HepG2 (cell line): Measurements from ENCODE around the gene ZC3H8. TPM values are rescaled to one million over a fixed set of nuclear protein-coding genes. Genes with fewer than 3 reads are reported as not detected.
A peak's percentile ranks its signal among the peaks of the same experiment; 100 is the strongest.

Source experiments
- BRCA1 ChIP-seq: sonication (generic); formaldehyde crosslinking; IDR thresholded peaks from 2 replicates; pipeline ENCODE4 v1.4.0; 2020; ENCODE audit warnings: missing genetic modification reagents
- ETV6 ChIP-seq: sonication (generic); formaldehyde crosslinking; conservative IDR thresholded peaks from 2 replicates; pipeline ENCODE4 v1.4.0; 2020; ENCODE audit warnings: missing genetic modification reagents
- HBP1 ChIP-seq: IDR thresholded peaks from 2 replicates; pipeline ENCODE4 v1.6.1; 2016; ENCODE audit warnings: low read depth, control low read depth
- KDM3A ChIP-seq: IDR thresholded peaks from 2 replicates; pipeline ENCODE4 v1.6.1; 2018; ENCODE audit warnings: low read depth, missing compliant biosample characterization
- KLF6 ChIP-seq: IDR thresholded peaks from 2 replicates; pipeline ENCODE4 v1.8.0; 2016; ENCODE audit warnings: missing biosample characterization, missing genetic modification reagents
- KMT2B ChIP-seq: IDR thresholded peaks from 2 replicates; pipeline ENCODE4 v1.6.1; 2016; ENCODE audit warnings: missing genetic modification reagents, missing compliant biosample characterization
- ONECUT2 ChIP-seq: sonication (generic); formaldehyde crosslinking; IDR thresholded peaks from 2 replicates; pipeline ENCODE4 v1.4.0; 2020; ENCODE audit warnings: missing genetic modification reagents
- SMARCC2 ChIP-seq: fragments of 450-650 bp; IDR thresholded peaks from 2 replicates; pipeline ENCODE4 v1.6.1; 2017; ENCODE audit warnings: antibody characterized with exemption, mild to moderate bottlenecking
- TFDP2 ChIP-seq: sonication (generic); formaldehyde crosslinking; IDR thresholded peaks from 2 replicates; pipeline ENCODE4 v1.4.0; 2020; ENCODE audit warnings: missing genetic modification reagents
- ZNF142 ChIP-seq: sonication (generic); formaldehyde crosslinking; IDR thresholded peaks from 2 replicates; pipeline ENCODE4 v1.4.0; 2020; ENCODE audit warnings: missing genetic modification reagents
- ZNF143 ChIP-seq: sonication (generic); formaldehyde crosslinking; IDR thresholded peaks from 2 replicates; pipeline ENCODE4 v1.4.0; 2020; ENCODE audit warnings: missing genetic modification reagents
- ZNF20 ChIP-seq: sonication (generic); formaldehyde crosslinking; IDR thresholded peaks from 2 replicates; pipeline ENCODE4 v1.4.0; 2020; ENCODE audit warnings: mild to moderate bottlenecking, moderate library complexity, missing genetic modification reagents
- ZNF24 ChIP-seq: fragments of 450-650 bp; IDR thresholded peaks from 2 replicates; pipeline ENCODE4 v1.6.1; 2017; ENCODE audit warnings: antibody characterized with exemption, mild to moderate bottlenecking
- ZNF282 ChIP-seq: fragments of 450-650 bp; IDR thresholded peaks from 2 replicates; pipeline ENCODE4 v1.6.1; 2018; ENCODE audit not compliant: partially characterized antibody
- ZNF337 ChIP-seq: sonication (generic); formaldehyde crosslinking; IDR thresholded peaks from 2 replicates; pipeline ENCODE4 v1.5.1; 2020; ENCODE audit warnings: missing genetic modification reagents, low read depth, mild to moderate bottlenecking, borderline replicate concordance
- ZNF33B ChIP-seq: sonication (generic); formaldehyde crosslinking; IDR thresholded peaks from 2 replicates; pipeline ENCODE4 v1.5.1; 2020; ENCODE audit warnings: mild to moderate bottlenecking, missing genetic modification reagents
- ZNF34 ChIP-seq: sonication (generic); formaldehyde crosslinking; IDR thresholded peaks from 2 replicates; pipeline ENCODE4 v1.4.0; 2020; ENCODE audit warnings: mild to moderate bottlenecking, missing genetic modification reagents, borderline replicate concordance
- ZNF513 ChIP-seq: sonication (generic); formaldehyde crosslinking; conservative IDR thresholded peaks from 2 replicates; pipeline ENCODE4 v1.5.0; 2020; ENCODE audit warnings: missing genetic modification reagents
- ZNF543 ChIP-seq: sonication (generic); formaldehyde crosslinking; IDR thresholded peaks from 2 replicates; pipeline ENCODE4 v1.4.0; 2020; ENCODE audit warnings: mild to moderate bottlenecking, missing genetic modification reagents
- ZNF562 ChIP-seq: sonication (generic); formaldehyde crosslinking; IDR thresholded peaks from 2 replicates; pipeline ENCODE4 v1.8.0; 2022; ENCODE audit warnings: missing genetic modification reagents, borderline replicate concordance
- ZNF678 ChIP-seq: sonication (generic); formaldehyde crosslinking; IDR thresholded peaks from 2 replicates; pipeline ENCODE4 v1.4.0; 2020; ENCODE audit warnings: mild to moderate bottlenecking, missing genetic modification reagents
- polyA plus RNA-seq, 8 experiments: library from polyadenylated mRNA; depleted of rRNA in 3 of 8; stranded (reverse) in 7 of 8; unstranded in 1 of 8; fragments of >200 nt; fragmentation: Illumina TruSeq in 4 of 8; extraction: Trizol in 4 of 8; gene quantifications; 2 replicates each; pipeline versions ENCODE4 v1.2.1 to v1.2.3, GENCODE V29; 2011 to 2016; ENCODE audit warnings: low read depth in 4 of 8, missing spikeins in 1 of 8, mixed read lengths in 1 of 8; ENCODE audit not compliant: insufficient read depth in 1 of 8
- total RNA-seq, 5 experiments: library from RNA; depleted of rRNA; stranded (reverse); fragments of >200 nt; fragmentation: Illumina TruSeq; extraction: Trizol; gene quantifications; 2 replicates each; pipeline ENCODE4 v1.2.3, GENCODE V29; 2016; ENCODE audit warnings: low read depth in 1 of 5

The ZC3H8 gene
- total and polyA plus RNA-seq, 2 of the 13 experiments (the other 11 are each of a cell fraction or from before 2014, with no cell fraction given) = 4.5 to 17.0 TPM

- 0 out of 2 replicates have a peak, but pooled peaks have one; percentile 27 for TF ChIP-seq TFDP2
- 0 out of 2 replicates have a peak, but pooled peaks have one; percentile 46 for TF ChIP-seq ETV6
- peak; percentile 29; the same call in 1 of the 2 replicates for TF ChIP-seq ZNF33B (CRISPR knock-in tag)
- TF ChIP-seq ZNF20 (CRISPR knock-in tag) = no peak
- TF ChIP-seq ONECUT2 = no peak
- TF ChIP-seq ZNF543 (CRISPR knock-in tag) = no peak
- TF ChIP-seq ZNF142 (CRISPR knock-in tag) = no peak
- 0 out of 2 replicates have a peak, but pooled peaks have one; percentile 35 for TF ChIP-seq ZNF337 (CRISPR knock-in tag)
- TF ChIP-seq ZNF562 (CRISPR knock-in tag) = no peak
- TF ChIP-seq BRCA1 (CRISPR knock-in tag) = 0 out of 2 replicates have a peak, but pooled peaks have one; percentile 73
- no peak for TF ChIP-seq ZNF282
- no peak for TF ChIP-seq ZNF678 (CRISPR knock-in tag)
- TF ChIP-seq ZNF34 = no peak
- peak; percentile 56; the same call in 1 of the 2 replicates for TF ChIP-seq KMT2B (CRISPR knock-in tag)
- no peak for TF ChIP-seq ZNF143 (CRISPR knock-in tag)
- peak; percentile 80; the same call in 1 of the 2 replicates for TF ChIP-seq HBP1 (CRISPR knock-in tag)
- 0 out of 2 replicates have a peak, but pooled peaks have one; percentile 59 for TF ChIP-seq KLF6 (CRISPR knock-in tag)
- TF ChIP-seq KDM3A = 0 out of 2 replicates have a peak, but pooled peaks have one; percentile 54
- no peak for TF ChIP-seq ZNF513 (CRISPR knock-in tag)
- no peak for TF ChIP-seq SMARCC2
- TF ChIP-seq ZNF24 = no peak
These were observed 4.9 kb upstream of the ZC3H8 start (continued) for GRCh38 chr2:112259509-112260294.
